DOHH2 (cell line): ENCODE data around the gene GABRB1.

Experiments used
- H3F3A ChIP-seq: fragments of 200-600 bp; sonication (generic), shearing (Covaris generic); 2 replicates; pipeline ENCODE4 v1.6.0; 2016; ENCODE audit warnings: antibody characterized with exemption, mild to moderate bottlenecking; ENCODE audit not compliant: control insufficient read depth, insufficient read depth
- H3K27ac ChIP-seq: fragments of 200-600 bp; sonication (generic); 2 replicates; pipeline ENCODE4 v1.5.1; 2014; ENCODE audit warnings: low read depth, mild to moderate bottlenecking, low read length, moderate library complexity
- H3K27me3 ChIP-seq: fragments of 200-600 bp; sonication (generic); 2 replicates; pipeline ENCODE4 v1.6.1; 2014; ENCODE audit warnings: mild to moderate bottlenecking, low read length, mixed read lengths; ENCODE audit not compliant: control insufficient read depth
- H3K36me3 ChIP-seq: fragments of 200-600 bp; sonication (generic); 2 replicates; pipeline ENCODE4 v1.6.1; 2014; ENCODE audit warnings: mild to moderate bottlenecking, low read length, moderate library complexity, mixed read lengths; ENCODE audit not compliant: control insufficient read depth
- H3K4me1 ChIP-seq: fragments of 200-600 bp; sonication (generic); 2 replicates; pipeline ENCODE4 v1.6.1; 2014; ENCODE audit warnings: mild to moderate bottlenecking, low read length, mixed read lengths; ENCODE audit not compliant: control insufficient read depth
- H3K4me2 ChIP-seq: fragments of 200-600 bp; sonication (generic); 2 replicates; pipeline ENCODE4 v1.6.0; 2014; ENCODE audit warnings: mild to moderate bottlenecking, low read length, moderate library complexity
- H3K4me3 ChIP-seq: fragments of 200-600 bp; sonication (generic); 2 replicates; pipeline ENCODE4 v1.5.1; 2014; ENCODE audit warnings: mild to moderate bottlenecking, low read length, mixed read lengths
- H3K79me2 ChIP-seq: fragments of 200-600 bp; sonication (generic); 2 replicates; pipeline ENCODE4 v1.6.1; 2014; ENCODE audit warnings: mild to moderate bottlenecking, low read length, mixed read lengths; ENCODE audit not compliant: control insufficient read depth
- H3K9me2 ChIP-seq: fragments of 200-600 bp; sonication (generic); replicated peaks from 2 replicates; pipeline ENCODE4 v1.6.1; 2014; ENCODE audit warnings: mild to moderate bottlenecking, low read length, mixed read lengths; ENCODE audit not compliant: control insufficient read depth
- H3K9me3 ChIP-seq: fragments of 200-600 bp; sonication (generic); 2 replicates; pipeline ENCODE4 v1.6.1; 2014; ENCODE audit warnings: antibody characterized with exemption, low read length, mixed read lengths; ENCODE audit not compliant: control insufficient read depth, insufficient read depth
- H4K20me1 ChIP-seq: fragments of 200-600 bp; sonication (generic); 2 replicates; pipeline ENCODE4 v1.6.0; 2014; ENCODE audit warnings: low read depth, mild to moderate bottlenecking, antibody characterized with exemption, low read length, moderate library complexity; ENCODE audit not compliant: control insufficient read depth, insufficient read depth
- EZH2phosphoT487 ChIP-seq: fragments of 200-600 bp; sonication (generic); IDR thresholded peaks from 2 replicates; pipeline ENCODE4 v1.6.1; 2017; ENCODE audit warnings: borderline replicate concordance, mild to moderate bottlenecking, antibody characterized with exemption, low read length, moderate library complexity, mixed read lengths
- TF ChIP-seq, protein P1 (sequence below): fragments of 200-600 bp; sonication (generic); IDR thresholded peaks from one replicate; pipeline ENCODE4 v1.5.1; 2014; ENCODE audit warnings: antibody characterized with exemption, mild to moderate bottlenecking, low read depth, low read length; ENCODE audit not compliant: poor library complexity, severe bottlenecking

GABRB1 gene

GRCh38 chr4:47213106-47213505, 181.7 kb downstream of the GABRB1 start:
- Histone ChIP-seq H3K79me2 (no peaks in the 10 kb centered on the region), H3K4me3 (no peak overlapping the region), H3K27me3 (no peaks in the 10 kb centered on the region), H3K36me3 (no peaks in the 10 kb centered on the region), H3K4me1 (no peaks in the 10 kb centered on the region), H3K4me2 (no peak overlapping the region), H3F3A (no peaks in the 10 kb centered on the region), H3K9me3 (no peaks in the 10 kb centered on the region), H3K9me2 (no peaks in the 10 kb centered on the region), H4K20me1 (no peaks in the 10 kb centered on the region), H3K27ac (no peak overlapping the region)
- TF ChIP-seq, protein P1, sequence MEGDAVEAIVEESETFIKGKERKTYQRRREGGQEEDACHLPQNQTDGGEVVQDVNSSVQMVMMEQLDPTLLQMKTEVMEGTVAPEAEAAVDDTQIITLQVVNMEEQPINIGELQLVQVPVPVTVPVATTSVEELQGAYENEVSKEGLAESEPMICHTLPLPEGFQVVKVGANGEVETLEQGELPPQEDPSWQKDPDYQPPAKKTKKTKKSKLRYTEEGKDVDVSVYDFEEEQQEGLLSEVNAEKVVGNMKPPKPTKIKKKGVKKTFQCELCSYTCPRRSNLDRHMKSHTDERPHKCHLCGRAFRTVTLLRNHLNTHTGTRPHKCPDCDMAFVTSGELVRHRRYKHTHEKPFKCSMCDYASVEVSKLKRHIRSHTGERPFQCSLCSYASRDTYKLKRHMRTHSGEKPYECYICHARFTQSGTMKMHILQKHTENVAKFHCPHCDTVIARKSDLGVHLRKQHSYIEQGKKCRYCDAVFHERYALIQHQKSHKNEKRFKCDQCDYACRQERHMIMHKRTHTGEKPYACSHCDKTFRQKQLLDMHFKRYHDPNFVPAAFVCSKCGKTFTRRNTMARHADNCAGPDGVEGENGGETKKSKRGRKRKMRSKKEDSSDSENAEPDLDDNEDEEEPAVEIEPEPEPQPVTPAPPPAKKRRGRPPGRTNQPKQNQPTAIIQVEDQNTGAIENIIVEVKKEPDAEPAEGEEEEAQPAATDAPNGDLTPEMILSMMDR: no peak
- no peak for TF ChIP-seq EZH2phosphoT487

DNA sequence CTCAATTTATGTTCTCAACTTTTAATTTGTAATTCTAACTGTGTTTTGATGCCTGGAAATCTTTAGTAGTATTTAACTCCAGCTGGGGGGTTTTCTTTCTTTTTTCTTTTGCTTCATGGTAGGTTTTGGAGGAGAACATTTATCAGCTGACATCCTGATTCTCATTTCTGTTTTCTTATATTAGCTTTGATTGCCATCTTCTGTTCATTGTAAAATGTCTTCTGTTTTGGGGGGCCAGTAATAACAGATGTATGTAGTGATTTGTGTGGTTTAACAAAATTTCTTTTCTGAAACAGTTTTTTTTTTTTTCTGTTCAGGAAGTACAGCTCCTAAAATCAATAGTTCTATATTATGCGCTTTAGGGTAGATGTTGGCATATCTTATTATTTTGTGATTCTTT, 182.2 kb downstream of the GABRB1 start:
- Histone ChIP-seq H3K9me2 (no peaks in the 10 kb centered on the region), H3K27me3 (peaks cover 2% of the 10 kb centered on the region; the same call in 1 of the 2 replicates), H3K36me3 (no peaks in the 10 kb centered on the region), H3K4me1 (no peaks in the 10 kb centered on the region), H3K4me2 (no peak overlapping the region), H3K27ac (no peak overlapping the region), H3K4me3 (no peak overlapping the region), H3F3A (no peaks in the 10 kb centered on the region), H3K79me2 (no peaks in the 10 kb centered on the region), H3K9me3 (no peaks in the 10 kb centered on the region), H4K20me1 (no peaks in the 10 kb centered on the region)
- TF ChIP-seq, protein P1: no peak
- TF ChIP-seq EZH2phosphoT487: no peak

DNA sequence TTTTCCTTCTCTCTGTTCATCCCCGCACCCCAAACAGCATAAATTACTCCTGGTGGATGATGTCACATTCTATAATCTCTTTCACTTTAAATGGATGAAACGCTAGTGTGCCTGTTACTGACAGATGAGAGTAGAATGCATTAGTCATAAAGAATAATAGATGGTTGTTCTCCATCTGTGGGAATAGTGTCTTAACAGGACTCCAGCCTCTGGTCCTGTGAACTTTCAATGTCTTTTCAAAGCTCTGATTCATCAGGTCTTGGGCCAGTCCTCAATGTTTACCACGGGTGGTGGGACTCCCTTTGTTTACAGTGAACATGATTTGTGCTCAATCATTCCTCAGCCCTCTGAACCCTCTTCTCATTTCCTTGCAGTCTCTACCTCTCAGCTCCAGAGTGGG, 182.6 kb downstream of the GABRB1 start:
- peaks cover 4% of the 10 kb centered on the region; the same call in 1 of the 2 replicates for H3K27me3 ChIP-seq
- no peaks in the 10 kb centered on the region for H3K9me3 ChIP-seq
- TF ChIP-seq, protein P1: no peak
- no peak for TF ChIP-seq EZH2phosphoT487
- H3F3A ChIP-seq: no peaks in the 10 kb centered on the region
- no peak overlapping the region for H3K27ac ChIP-seq
- H4K20me1 ChIP-seq: no peaks in the 10 kb centered on the region
- no peaks in the 10 kb centered on the region for H3K4me1 ChIP-seq
- no peak overlapping the region for H3K4me2 ChIP-seq
- no peak overlapping the region for H3K4me3 ChIP-seq
- H3K9me2 ChIP-seq: no peaks in the 10 kb centered on the region
- H3K36me3 ChIP-seq: no peaks in the 10 kb centered on the region
- no peaks in the 10 kb centered on the region for H3K79me2 ChIP-seq
